Natural killer cell (primary cell): Measurements from ENCODE around the gene TMOD4. TPM values are rescaled to one million over a fixed set of nuclear protein-coding genes. Genes with fewer than 3 reads are reported as not detected.

Source experiments
- ATAC-seq, 3 donors: fragments of 150-1000 bp in 2 of 3; fragments of 200-7000 bp in 1 of 3; cut with Tn5 transposase; 1 replicate in 1 of 3; 2 replicates in 2 of 3; pipeline ENCODE4 v1.10.0; 2021; ENCODE audit warnings: mild to moderate bottlenecking in 2 of 3, moderate library complexity in 2 of 3
- DNase-seq, 2 donors: peaks; one replicate each; pipeline versions ENCODE4 v3.0.0 to v3.0.0-alpha.2; 2013 to 2021; ENCODE audit warnings: mixed read lengths in 1 of 2
- H3K27ac ChIP-seq: one replicate; pipeline ENCODE4 v1.5.1; 2013; ENCODE audit warnings: mild to moderate bottlenecking, low read length
- H3K27me3 ChIP-seq: one replicate; pipeline ENCODE4 v1.6.1; 2013; ENCODE audit warnings: low read length; ENCODE audit not compliant: control insufficient read depth, insufficient read depth
- H3K36me3 ChIP-seq: one replicate; pipeline ENCODE4 v1.6.1; 2013; ENCODE audit warnings: low read length; ENCODE audit not compliant: control insufficient read depth, insufficient read depth
- H3K4me1 ChIP-seq: one replicate; pipeline ENCODE4 v1.6.1; 2013; ENCODE audit warnings: low read length; ENCODE audit not compliant: control insufficient read depth, insufficient read depth
- H3K4me3 ChIP-seq: one replicate; pipeline ENCODE4 v1.5.1; 2013; ENCODE audit warnings: low read length
- H3K9me3 ChIP-seq: one replicate; pipeline ENCODE4 v1.6.1; 2013; ENCODE audit warnings: low read length; ENCODE audit not compliant: control insufficient read depth, insufficient read depth
- H3K27ac Mint-ChIP-seq, 2 donors: one replicate each; pipeline ENCODE4 v1.8.0; 2022; ENCODE audit warnings: mild to moderate bottlenecking in 2 of 2, mixed read lengths in 2 of 2, moderate library complexity in 1 of 2
- H3K27me3 Mint-ChIP-seq, 2 donors: one replicate each; pipeline ENCODE4 v1.8.0; 2022; ENCODE audit warnings: low read depth in 2 of 2, mixed read lengths in 2 of 2
- H3K36me3 Mint-ChIP-seq: one replicate; pipeline ENCODE4 v1.8.0; 2022; ENCODE audit warnings: mixed read lengths
- H3K4me1 Mint-ChIP-seq, 2 donors: one replicate each; pipeline ENCODE4 v1.8.0; 2022; ENCODE audit warnings: mixed read lengths in 2 of 2
- H3K4me3 Mint-ChIP-seq: one replicate; pipeline ENCODE4 v1.8.0; 2022; ENCODE audit warnings: mild to moderate bottlenecking, moderate library complexity, mixed read lengths
- H3K9me3 Mint-ChIP-seq, 2 donors: one replicate each; pipeline ENCODE4 v1.8.0; 2022; ENCODE audit warnings: mixed read lengths in 2 of 2
- CTCF ChIP-seq: fragments of 200-600 bp; IDR thresholded peaks from one replicate; pipeline ENCODE4 v1.8.0; 2022; ENCODE audit warnings: antibody characterized with exemption
- WGBS: methylation state at CpG from one replicate; pipeline ENCODE4 v1.1.7; 2013; ENCODE audit warnings: missing lambda C conversion rate; ENCODE audit not compliant: insufficient coverage; 5-methylcytosine and 5-hydroxymethylcytosine counted together
- intact Hi-C: fragments of 100-400 bp; cut with micrococcal nuclease; formaldehyde crosslinking; loops from one replicate; pipeline ENCODE4 v1.14.2; 2022
- total RNA-seq, 4 donors: library from RNA; stranded (reverse); fragments of 120-200 nt in 1 of 4; gene quantifications; one replicate each; pipeline versions ENCODE4 v1.2.3 to v1.2.4, GENCODE V29; 2013 to 2022

Gene TMOD4
- total RNA-seq, result 1 to 10 TPM in 2 of 3 donors, not detected in 1; 2.6 to 3.8 TPM
- 0.81 TPM for total RNA-seq (2013)

DNA sequence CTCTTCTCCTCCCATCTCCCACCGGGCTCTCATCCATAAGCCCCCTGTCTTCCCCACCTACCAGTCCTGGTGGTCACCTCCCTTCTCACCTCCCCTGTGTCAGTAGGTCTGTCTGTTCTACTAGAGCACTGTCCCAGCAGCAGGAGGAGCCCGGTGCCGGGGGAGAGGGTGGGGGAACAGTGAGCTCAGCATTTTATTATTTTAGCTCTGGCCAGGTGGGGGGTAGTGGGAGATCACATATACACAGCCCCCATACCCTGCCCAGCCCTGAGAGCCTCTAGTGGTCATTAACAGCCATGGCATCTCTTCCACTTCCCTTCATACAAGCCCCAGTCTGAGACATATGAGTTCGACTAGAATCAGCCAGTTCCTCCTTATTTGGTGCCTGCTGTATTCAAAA, at the start of gene TMOD4:
TSS of gene TMOD4 (minus strand) at position 119 of the 400 bp plus-strand sequence. CDS start 1,106 bp downstream, outside the sequence.
- no peaks in the 10 kb centered on the region for H3K4me1 ChIP-seq
- H3K27me3 ChIP-seq, result no peaks in the 10 kb centered on the region
- no peaks in the 10 kb centered on the region for H3K9me3 ChIP-seq
- H3K27me3 Mint-ChIP-seq, result no peaks in the 10 kb centered on the region
- H3K27ac Mint-ChIP-seq, result peak within 1 kb of the TSS in 1 of 2 donors; percentile 6
- peaks cover 60% of the 10 kb centered on the region for H3K36me3 ChIP-seq
- ATAC-seq (peak in 2 of 3 donors; percentile 50 to 54), DNase-seq (peak in 1 of 2 donors; percentile 36)
- no peak within 1 kb of the TSS for H3K27ac ChIP-seq
- peaks cover 25% of the 10 kb centered on the region for H3K36me3 Mint-ChIP-seq
- no peak within 1 kb of the TSS for H3K4me3 ChIP-seq
- intact Hi-C loops, result no loop called here
- peaks cover 0 to 8% of the 10 kb centered on the region in 2 donors for H3K4me1 Mint-ChIP-seq
- TF ChIP-seq CTCF, result peak; percentile 22
- H3K9me3 Mint-ChIP-seq, result no peaks in the 10 kb centered on the region
- WGBS, result 46% methylated on average over 2 of the region's 4 CpGs
- no peak within 1 kb of the TSS for H3K4me3 Mint-ChIP-seq

- no peaks in the 10 kb centered on the region for H3K4me1 ChIP-seq
- no peak overlapping the region for H3K4me3 Mint-ChIP-seq
- no peak overlapping the region for H3K27ac Mint-ChIP-seq
- intact Hi-C loops, result no loop called here
- no peaks in the 10 kb centered on the region for H3K4me1 Mint-ChIP-seq
- peaks cover 10% of the 10 kb centered on the region for H3K36me3 ChIP-seq
- no peaks in the 10 kb centered on the region for H3K9me3 ChIP-seq
- DNase-seq (no peak), ATAC-seq (no peak)
- H3K36me3 Mint-ChIP-seq, result no peaks in the 10 kb centered on the region
- no peaks in the 10 kb centered on the region for H3K27me3 ChIP-seq
- H3K27me3 Mint-ChIP-seq, result no peaks in the 10 kb centered on the region
- no peak overlapping the region for H3K27ac ChIP-seq
- TF ChIP-seq CTCF, result no peak
- WGBS, result 97% methylated on average over 3 of the region's 4 CpGs
- H3K9me3 Mint-ChIP-seq, result no peaks in the 10 kb centered on the region
- no peak overlapping the region for H3K4me3 ChIP-seq
Observed at GRCh38 chr1:151222130-151222529, 46.3 kb upstream of the TMOD4 start.

GRCh38 chr1:151221616-151222015, 45.8 kb upstream of the TMOD4 start:
- no peak overlapping the region for H3K27ac Mint-ChIP-seq
- intact Hi-C loops, result no loop called here
- no peak for ATAC-seq
- H3K9me3 Mint-ChIP-seq, result no peaks in the 10 kb centered on the region
- H3K4me3 Mint-ChIP-seq, result no peak overlapping the region
- no peak overlapping the region for H3K27ac ChIP-seq
- peaks cover 10% of the 10 kb centered on the region for H3K36me3 ChIP-seq
- no peaks in the 10 kb centered on the region for H3K9me3 ChIP-seq
- H3K4me3 ChIP-seq, result no peak overlapping the region
- H3K4me1 Mint-ChIP-seq, result peaks cover 0 to 2% of the 10 kb centered on the region in 2 donors
- no peak for DNase-seq
- H3K4me1 ChIP-seq, result no peaks in the 10 kb centered on the region
- no peaks in the 10 kb centered on the region for H3K27me3 ChIP-seq
- H3K27me3 Mint-ChIP-seq, result no peaks in the 10 kb centered on the region
- H3K36me3 Mint-ChIP-seq, result no peaks in the 10 kb centered on the region
- no peak for TF ChIP-seq CTCF
- no CpG with 5 or more reads among the region's 1 CpG for WGBS

- Mint-ChIP-seq H3K27me3 (no peaks in the 10 kb centered on the region), H3K4me1 (peaks cover 15 to 19% of the 10 kb centered on the region in 2 donors), H3K36me3 (no peaks in the 10 kb centered on the region), H3K4me3 (no peak overlapping the region), H3K27ac (peak overlapping the region in 1 of 2 donors; percentile 51), H3K9me3 (no peaks in the 10 kb centered on the region)
- intact Hi-C loops, result no loop called here
- no peaks in the 10 kb centered on the region for H3K4me1 ChIP-seq
- DNase-seq, result no peak
- H3K4me3 ChIP-seq, result no peak overlapping the region
- no peak for ATAC-seq
- peaks cover 4% of the 10 kb centered on the region for H3K36me3 ChIP-seq
- no peaks in the 10 kb centered on the region for H3K9me3 ChIP-seq
- 88% methylated on average over 1 of the region's 2 CpGs for whole genome bisulfite sequencing
- no peak for TF ChIP-seq CTCF
- no peak overlapping the region for H3K27ac ChIP-seq
- no peaks in the 10 kb centered on the region for H3K27me3 ChIP-seq
Observed at GRCh38 chr1:151213560-151213959, 37.8 kb upstream of the TMOD4 start.
